HepG2 (cell line): ENCODE measurements around the gene MTOR.

Source experiments
- DRAP1 ChIP-seq: IDR thresholded peaks from 2 replicates; pipeline ENCODE4 v1.6.1; 2016; ENCODE audit warnings: missing genetic modification reagents, missing compliant biosample characterization
- KDM4B ChIP-seq: sonication (generic); formaldehyde crosslinking; IDR thresholded peaks from 2 replicates; pipeline ENCODE4 v1.4.0; 2020; ENCODE audit warnings: missing genetic modification reagents
- NR1H2 ChIP-seq: sonication (generic); formaldehyde crosslinking; IDR thresholded peaks from 2 replicates; pipeline ENCODE4 v1.8.1; 2022; ENCODE audit warnings: low read depth, missing genetic modification reagents, borderline replicate concordance
- POLR2AphosphoS5 ChIP-seq: IDR thresholded peaks from 2 replicates; pipeline ENCODE4 v1.6.1; 2012; ENCODE audit warnings: low read depth, low read length
- TAF1 ChIP-seq: sonication (generic); formaldehyde crosslinking; IDR thresholded peaks from 2 replicates; pipeline ENCODE4 v1.4.0; 2020; ENCODE audit warnings: missing genetic modification reagents
- TF ChIP-seq, protein P1 (sequence below): sonication (generic); formaldehyde crosslinking; IDR thresholded peaks from 2 replicates; pipeline ENCODE4 v1.4.0; 2020; ENCODE audit warnings: missing genetic modification reagents

- TF ChIP-seq NR1H2 (CRISPR knock-in tag), result no peak
- no peak for TF ChIP-seq POLR2AphosphoS5
- no peak for TF ChIP-seq TAF1 (CRISPR knock-in tag)
- no peak for TF ChIP-seq DRAP1 (CRISPR knock-in tag)
- no peak for TF ChIP-seq KDM4B
- TF ChIP-seq, protein P1, sequence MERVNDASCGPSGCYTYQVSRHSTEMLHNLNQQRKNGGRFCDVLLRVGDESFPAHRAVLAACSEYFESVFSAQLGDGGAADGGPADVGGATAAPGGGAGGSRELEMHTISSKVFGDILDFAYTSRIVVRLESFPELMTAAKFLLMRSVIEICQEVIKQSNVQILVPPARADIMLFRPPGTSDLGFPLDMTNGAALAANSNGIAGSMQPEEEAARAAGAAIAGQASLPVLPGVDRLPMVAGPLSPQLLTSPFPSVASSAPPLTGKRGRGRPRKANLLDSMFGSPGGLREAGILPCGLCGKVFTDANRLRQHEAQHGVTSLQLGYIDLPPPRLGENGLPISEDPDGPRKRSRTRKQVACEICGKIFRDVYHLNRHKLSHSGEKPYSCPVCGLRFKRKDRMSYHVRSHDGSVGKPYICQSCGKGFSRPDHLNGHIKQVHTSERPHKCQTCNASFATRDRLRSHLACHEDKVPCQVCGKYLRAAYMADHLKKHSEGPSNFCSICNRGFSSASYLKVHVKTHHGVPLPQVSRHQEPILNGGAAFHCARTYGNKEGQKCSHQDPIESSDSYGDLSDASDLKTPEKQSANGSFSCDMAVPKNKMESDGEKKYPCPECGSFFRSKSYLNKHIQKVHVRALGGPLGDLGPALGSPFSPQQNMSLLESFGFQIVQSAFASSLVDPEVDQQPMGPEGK (CRISPR knock-in tag), result no peak
Measured at GRCh38 chr1:11289064-11289463, 26.7 kb upstream of the MTOR start.
